ENCODE measurements around the gene LY6G5C. TPM values are rescaled to one million over a fixed set of nuclear protein-coding genes. Genes with fewer than 3 reads are reported as not detected.
A peak's percentile ranks its signal among the peaks of the same experiment; 100 is the strongest.

Gene LY6G5C
- total and polyA plus RNA-seq, 9 of the 15 experiments (the other 6 are each of a cell fraction or from before 2014, with no cell fraction given), result 0.10 to 0.67 (median 0.46) TPM; not detected in 4

- peak; percentile 79 for TF ChIP-seq DMBX1 (CRISPR knock-in tag; IDR thresholded peaks at IDR 0.05; ENCODE audit: borderline replicate concordance)
- 0 out of 2 replicates have a peak, but pooled peaks have one; percentile 28 for TF ChIP-seq PYGO2 (tag; IDR thresholded peaks at IDR 0.05)
- 0 out of 2 replicates have a peak, but pooled peaks have one; percentile 64 for TF ChIP-seq TCF15 (CRISPR knock-in tag; IDR thresholded peaks at IDR 0.05)
- no peak; the same call in none of the 2 replicates for TF ChIP-seq CGGBP1 (CRISPR knock-in tag; IDR thresholded peaks at IDR 0.05)
- peak; percentile 98 for TF ChIP-seq ZNF717 (CRISPR knock-in tag; IDR thresholded peaks at IDR 0.05)
- TF ChIP-seq POU5F1 (IDR thresholded peaks at IDR 0.05; ENCODE audit: borderline replicate concordance, low read depth, low read length, partially characterized antibody), result no peak
- TF ChIP-seq MXD1 (CRISPR knock-in tag; IDR thresholded peaks at IDR 0.05; ENCODE audit: borderline replicate concordance, poor library complexity, severe bottlenecking), result no peak
- peak; percentile 84 for TF ChIP-seq TFE3 (CRISPR knock-in tag; IDR thresholded peaks at IDR 0.05)
Observed at GRCh38 chr6:31729979-31730630, 49.2 kb upstream of the LY6G5C start (continued).
